ENCODE measurements around the gene NCAM1.

Gene NCAM1

GRCh38 chr11:113260096-113260425, 298.8 kb downstream of the NCAM1 start:
- no peak for DNase-seq

GRCh38 chr11:113260541-113260940, 299.3 kb downstream of the NCAM1 start:
- no peak for DNase-seq

GRCh38 chr11:113261709-113262475, 300.7 kb downstream of the NCAM1 start:
- no peak for DNase-seq

DNA sequence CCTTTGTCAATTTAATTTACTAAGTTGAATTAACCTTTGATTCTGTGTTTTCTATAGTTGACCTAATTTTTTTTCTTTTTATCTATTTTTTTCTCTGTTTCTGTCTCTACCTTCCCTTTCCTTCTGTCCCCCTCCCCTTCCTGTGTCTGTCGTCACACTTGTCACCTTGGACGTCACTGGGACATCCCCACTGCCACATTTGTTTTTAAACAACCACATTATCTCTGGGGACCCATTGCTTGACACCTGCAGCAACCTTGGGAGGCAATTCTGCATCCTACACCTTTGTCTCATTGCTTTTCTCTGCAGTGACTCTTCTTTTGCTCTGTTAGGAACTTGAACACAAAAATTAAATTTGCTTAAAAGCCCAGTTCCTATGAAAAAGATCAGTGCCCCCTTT, 301.4 kb downstream of the NCAM1 start:
- DNase-seq: no peak

- no peak for DNase-seq
Observed at GRCh38 chr11:113263458-113264259, 302.4 kb downstream of the NCAM1 start.

DNA sequence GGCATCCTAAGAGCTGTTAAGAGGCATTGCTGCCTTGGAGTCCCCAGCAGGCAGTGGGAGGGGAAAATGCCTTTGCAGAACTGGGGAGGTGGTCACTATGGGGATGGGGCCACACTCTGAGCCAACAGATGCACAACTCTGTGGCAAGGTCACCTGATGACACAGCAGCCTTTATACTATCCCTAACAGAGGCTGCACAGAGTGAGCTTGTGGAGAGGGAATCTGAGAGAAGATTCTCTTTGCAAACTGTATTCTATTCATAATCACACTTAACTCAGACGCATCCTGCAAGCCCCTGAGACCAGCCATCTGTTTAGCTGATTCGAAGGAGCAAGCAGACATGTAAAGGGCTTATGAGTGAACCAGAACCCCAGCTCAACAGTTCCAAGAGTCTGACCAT, 304.1 kb downstream of the NCAM1 start:
- no peak for DNase-seq

- no peak for DNase-seq
Observed at GRCh38 chr11:113267493-113267892, 306.3 kb downstream of the NCAM1 start.

- DNase-seq: no peak
Observed at GRCh38 chr11:113269096-113269495, 307.9 kb downstream of the NCAM1 start.

GRCh38 chr11:113269636-113270035, 308.4 kb downstream of the NCAM1 start:
- DNase-seq: no peak

GRCh38 chr11:113270080-113270479, 308.9 kb downstream of the NCAM1 start:
- no peak for DNase-seq

DNA sequence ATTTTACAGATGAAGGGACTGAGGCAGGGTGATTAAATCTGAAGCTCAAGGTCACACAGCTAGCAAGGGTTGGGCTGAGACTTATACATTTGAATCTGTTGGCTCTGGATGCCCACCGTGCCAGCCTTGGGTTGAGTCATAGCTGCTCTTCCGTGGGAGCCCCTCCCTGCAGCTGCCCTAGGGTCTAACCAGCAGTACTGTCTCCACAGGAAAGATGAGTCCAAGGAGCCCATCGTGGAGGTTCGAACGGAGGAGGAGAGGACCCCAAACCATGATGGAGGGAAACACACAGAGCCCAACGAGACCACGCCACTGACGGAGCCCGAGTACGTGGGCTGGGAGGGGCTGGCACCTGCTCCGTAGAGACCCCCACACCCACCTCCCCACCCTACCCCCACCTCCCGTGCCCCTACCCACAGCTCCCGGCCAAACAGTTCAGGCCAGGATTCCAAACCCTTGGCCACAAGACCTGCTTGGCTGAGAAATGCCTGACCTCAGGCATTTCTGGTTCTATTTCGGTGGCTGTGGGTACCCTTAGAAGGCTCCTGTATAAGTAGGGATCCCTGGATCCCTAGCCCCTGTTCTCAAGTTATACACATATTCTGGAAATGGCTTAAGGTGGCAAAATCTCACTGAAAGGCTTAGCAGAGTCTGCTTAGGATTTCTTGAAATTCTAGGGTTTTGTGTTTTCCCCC, 310.5 kb downstream of the NCAM1 start:
- no peak for DNase-seq

- no peak for DNase-seq
Observed at GRCh38 chr11:113272281-113272680, 311.1 kb downstream of the NCAM1 start.

DNA sequence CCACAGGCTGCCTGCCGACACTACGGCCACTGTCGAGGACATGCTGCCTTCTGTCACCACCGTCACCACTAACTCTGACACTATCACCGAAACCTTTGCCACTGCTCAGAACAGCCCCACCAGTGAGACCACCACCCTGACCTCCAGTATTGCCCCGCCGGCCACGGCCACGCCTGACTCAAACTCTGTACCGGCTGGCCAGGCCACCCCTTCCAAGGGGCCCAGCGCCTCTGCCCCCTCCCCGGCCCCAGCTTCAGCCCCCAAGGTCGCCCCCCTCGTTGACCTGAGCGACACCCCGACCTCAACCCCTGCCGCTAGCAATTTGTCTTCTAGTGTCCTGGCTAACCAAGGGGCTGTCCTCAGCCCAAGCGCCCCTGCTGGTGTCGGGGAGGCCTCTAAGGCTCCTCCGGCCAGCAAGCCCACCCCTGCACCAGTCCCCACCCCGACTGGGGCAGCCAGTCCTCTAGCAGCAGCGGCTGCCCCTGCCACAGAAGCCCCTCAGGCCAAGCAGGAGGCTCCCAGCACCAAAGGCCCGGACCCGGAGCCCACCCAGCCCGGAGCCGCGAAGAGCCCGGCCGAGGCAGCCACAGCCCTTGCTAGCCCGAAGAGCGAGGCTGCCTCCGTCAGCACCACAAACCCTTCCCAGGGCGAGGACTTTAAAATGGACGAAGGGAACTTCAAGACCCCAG, 311.9 kb downstream of the NCAM1 start:
- DNase-seq: no peak

GRCh38 chr11:113273720-113274119, 312.5 kb downstream of the NCAM1 start:
- no peak for DNase-seq

DNA sequence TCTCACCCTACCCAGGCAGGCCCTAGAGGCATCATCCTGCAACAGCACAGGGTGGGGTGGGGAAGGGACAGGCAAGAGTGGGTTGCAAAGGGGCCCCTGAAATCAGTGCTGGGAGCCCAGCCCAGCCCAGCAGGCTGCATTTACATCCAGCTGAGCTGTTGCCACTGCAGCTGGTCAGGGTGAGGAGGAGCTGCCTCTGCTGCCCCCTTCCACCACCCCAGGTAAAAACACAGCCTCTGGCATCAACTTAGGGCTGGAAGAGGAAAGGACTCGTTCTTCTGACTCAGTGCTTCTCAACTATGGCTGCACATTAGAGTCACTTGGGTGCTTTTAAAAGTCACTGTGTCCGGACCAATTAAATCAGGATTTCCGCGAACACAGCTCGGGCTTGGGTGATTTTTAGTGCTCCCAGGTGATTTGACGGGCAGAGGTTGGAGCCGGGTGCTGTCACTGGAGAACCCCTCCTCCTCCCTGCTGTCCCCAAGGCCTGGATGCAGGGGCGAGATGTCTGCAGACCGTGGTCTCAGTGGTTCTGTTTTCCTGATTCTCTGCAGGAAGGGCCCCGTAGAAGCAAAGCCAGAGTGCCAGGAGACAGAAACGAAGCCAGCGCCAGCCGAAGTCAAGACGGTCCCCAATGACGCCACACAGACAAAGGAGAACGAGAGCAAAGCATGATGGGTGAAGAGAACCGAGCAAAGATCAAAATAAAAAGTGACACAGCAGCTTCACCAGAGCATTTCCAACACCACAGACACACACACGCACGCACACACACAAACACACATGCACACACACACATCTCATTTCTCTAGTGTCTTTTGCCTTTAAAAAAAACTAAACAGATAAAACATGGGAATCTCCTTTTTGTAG, 313.7 kb downstream of the NCAM1 start:
- no peak for DNase-seq

GRCh38 chr11:113275602-113276001, 314.4 kb downstream of the NCAM1 start:
- no peak for DNase-seq

DNA sequence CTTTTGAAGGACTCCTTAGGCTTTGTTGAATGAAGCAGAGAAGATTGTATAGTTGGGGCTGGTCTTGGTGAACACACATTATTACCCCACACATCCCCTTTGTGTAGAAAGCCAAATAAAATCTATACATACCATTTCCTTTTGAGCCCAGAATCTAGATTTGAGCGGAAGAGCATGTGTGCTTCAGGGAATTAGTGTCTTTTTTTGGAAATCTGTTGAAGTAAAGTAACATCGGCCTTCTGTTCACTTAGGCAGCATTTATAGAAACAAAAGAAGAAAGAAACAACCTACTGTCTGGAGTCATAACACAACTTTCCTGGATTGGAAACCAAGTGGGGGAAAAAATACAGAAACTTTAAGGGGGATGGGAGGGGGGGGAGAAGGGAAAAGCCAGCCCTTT, 315.2 kb downstream of the NCAM1 start:
- DNase-seq: no peak

DNA sequence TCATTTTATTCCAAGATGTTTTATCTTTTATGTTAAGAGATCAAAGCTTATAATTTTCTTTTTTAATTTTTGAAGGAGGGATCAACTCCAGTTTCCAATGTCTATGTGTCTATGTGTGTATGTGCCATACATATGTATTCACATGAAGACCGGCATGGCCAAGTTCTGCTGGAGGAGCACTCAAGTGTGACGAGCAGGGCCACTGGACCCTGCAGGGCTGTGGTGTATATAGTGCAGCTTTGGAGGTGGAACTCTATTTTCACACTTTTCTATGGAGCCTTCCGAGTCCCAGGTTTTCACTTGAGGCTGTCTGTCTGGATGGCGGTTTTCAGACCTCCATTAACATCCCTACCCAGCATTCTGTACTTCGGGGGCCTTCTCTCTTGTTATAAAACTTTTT, 316.7 kb downstream of the NCAM1 start:
- no peak for DNase-seq

GRCh38 chr11:113278481-113278880, 317.3 kb downstream of the NCAM1 start:
- DNase-seq: no peak

DNA sequence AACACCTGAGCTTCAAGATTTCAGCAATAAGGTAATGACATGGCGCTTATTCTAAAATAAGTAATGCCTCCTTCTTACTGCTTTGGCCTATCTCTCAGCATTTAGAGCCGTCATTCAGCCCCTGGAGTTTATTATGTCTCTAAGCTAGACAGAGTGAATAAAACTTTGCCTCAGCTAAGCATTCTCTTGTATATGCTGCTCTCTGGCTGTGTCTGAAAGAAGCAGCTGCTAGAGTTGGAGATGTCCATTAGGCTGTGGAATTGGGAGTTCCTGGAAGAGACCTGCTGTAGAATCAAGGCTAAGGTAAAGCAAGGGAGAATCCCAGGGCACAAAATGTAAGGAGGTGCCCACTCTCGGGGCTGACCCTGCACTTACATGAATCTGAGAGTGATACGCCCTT, 317.7 kb downstream of the NCAM1 start:
- no peak for DNase-seq

- DNase-seq: no peak
Observed at GRCh38 chr11:113279591-113279990, 318.4 kb downstream of the NCAM1 start.

DNA sequence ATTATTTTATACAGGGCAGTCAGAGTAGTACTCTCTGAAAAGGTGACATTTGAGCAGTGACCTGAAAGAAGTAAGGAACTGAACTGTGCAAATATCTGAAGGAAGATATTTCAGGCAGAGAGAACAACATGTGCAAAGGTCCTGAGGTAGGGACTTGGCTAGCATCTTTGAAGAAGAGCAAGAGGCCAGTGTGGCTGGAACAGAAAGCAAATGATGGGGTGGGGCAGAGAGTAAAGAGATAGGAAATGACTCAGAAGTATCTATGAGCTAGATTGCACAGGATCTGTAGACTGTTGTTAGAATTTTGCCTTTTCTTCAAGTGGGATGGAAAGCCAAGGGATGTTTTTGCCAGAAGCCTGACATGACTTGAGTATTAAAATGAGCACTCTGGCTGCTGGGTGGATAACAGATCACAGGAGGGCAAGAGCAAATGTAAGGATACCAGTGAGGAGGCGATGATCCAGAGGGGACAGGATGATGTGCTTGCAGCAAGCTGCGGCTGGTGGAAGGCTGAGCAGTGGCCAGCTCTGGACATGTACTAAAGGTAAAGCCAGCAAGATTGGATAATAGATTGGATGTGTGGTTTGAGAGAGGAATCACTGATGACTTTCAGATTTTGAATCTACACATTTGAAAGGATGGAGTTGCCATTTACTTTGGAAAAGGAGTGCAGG, 320.0 kb downstream of the NCAM1 start:
- no peak for DNase-seq

All from femur (tissue), 1 donor.